SU-DHL-6 (cell line): ENCODE data around the gene CMTR2.

Experiments
- H2AFZ ChIP-seq: fragments of 200-600 bp; sonication (generic); 2 replicates; pipeline ENCODE4 v1.6.1; 2014; ENCODE audit warnings: low read depth, mild to moderate bottlenecking, moderate library complexity, mixed read lengths, antibody characterized with exemption, low read length; ENCODE audit not compliant: severe bottlenecking
- H3F3A ChIP-seq: fragments of 200-600 bp; shearing (Covaris generic); 2 replicates; pipeline ENCODE4 v1.6.0; 2016; ENCODE audit warnings: antibody characterized with exemption, mild to moderate bottlenecking; ENCODE audit not compliant: insufficient read depth
- H3K27ac ChIP-seq: fragments of 200-600 bp; sonication (generic); 2 replicates; pipeline ENCODE4 v1.5.1; 2016; ENCODE audit warnings: low read depth, mild to moderate bottlenecking, low read length, moderate library complexity, mixed read lengths
- H3K27me3 ChIP-seq: fragments of 200-600 bp; sonication (generic), shearing (Covaris generic); 2 replicates; pipeline ENCODE4 v1.6.0; 2014; ENCODE audit warnings: mild to moderate bottlenecking, low read length
- H3K36me3 ChIP-seq: fragments of 200-600 bp; sonication (generic); 2 replicates; pipeline ENCODE4 v1.6.1; 2014; ENCODE audit warnings: mild to moderate bottlenecking, low read length, mixed read lengths
- H3K4me2 ChIP-seq: fragments of 300-600, 200-600 bp; shearing (Covaris generic), sonication (generic); 2 replicates; pipeline ENCODE4 v1.6.0; 2014; ENCODE audit warnings: low read length, low read depth, mild to moderate bottlenecking; ENCODE audit not compliant: poor library complexity, severe bottlenecking
- H3K4me3 ChIP-seq: fragments of 200-600 bp; sonication (generic); 2 replicates; pipeline ENCODE4 v1.5.1; 2014; ENCODE audit warnings: antibody characterized with exemption, low read length, mild to moderate bottlenecking, mixed read lengths; ENCODE audit not compliant: insufficient read depth, poor library complexity, severe bottlenecking
- H3K79me2 ChIP-seq: fragments of 200-600 bp; sonication (generic); 2 replicates; pipeline ENCODE4 v1.6.1; 2014; ENCODE audit warnings: mild to moderate bottlenecking, low read length, moderate library complexity; ENCODE audit not compliant: insufficient read depth
- H3K9ac ChIP-seq: fragments of 200-600 bp; sonication (generic); 2 replicates; pipeline ENCODE4 v1.7.0; 2014; ENCODE audit warnings: mild to moderate bottlenecking, low read length
- H3K9me2 ChIP-seq: fragments of 200-600 bp; sonication (generic); replicated peaks from 2 replicates; pipeline ENCODE4 v1.6.1; 2014; ENCODE audit warnings: low read length; ENCODE audit not compliant: insufficient read depth
- H3K9me3 ChIP-seq: fragments of 200-600 bp; sonication (generic); 2 replicates; pipeline ENCODE4 v1.6.1; 2014; ENCODE audit warnings: low read length, mixed read lengths; ENCODE audit not compliant: insufficient read depth
- H4K20me1 ChIP-seq: fragments of 200-600 bp; sonication (generic); 2 replicates; pipeline ENCODE4 v1.6.1; 2014; ENCODE audit warnings: low read depth, mild to moderate bottlenecking, antibody characterized with exemption, low read length, moderate library complexity, mixed read lengths
- CTCF ChIP-seq: fragments of 200-600 bp; sonication (generic); IDR thresholded peaks from one replicate; pipeline ENCODE4 v1.5.1; 2017; ENCODE audit warnings: antibody characterized with exemption, mild to moderate bottlenecking, low read length, moderate library complexity; ENCODE audit not compliant: insufficient read depth, poor library complexity, severe bottlenecking
- EZH2phosphoT487 ChIP-seq: fragments of 200-600 bp; sonication (generic), shearing (Covaris generic); conservative IDR thresholded peaks from 2 replicates; pipeline ENCODE4 v1.6.1; 2018; ENCODE audit warnings: mild to moderate bottlenecking, antibody characterized with exemption, low read length, moderate library complexity, mixed read lengths

CMTR2 gene

GRCh38 chr16:71337631-71338030 is 48.4 kb upstream of the CMTR2 start:
- Histone ChIP-seq H3K4me2 (no peak overlapping the region), H3K9ac (no peak overlapping the region), H3F3A (no peaks in the 10 kb centered on the region), H3K9me3 (no peaks in the 10 kb centered on the region), H4K20me1 (no peaks in the 10 kb centered on the region), H3K27me3 (no peaks in the 10 kb centered on the region), H3K27ac (no peak overlapping the region), H3K4me3 (no peak overlapping the region), H3K36me3 (no peaks in the 10 kb centered on the region), H3K79me2 (no peaks in the 10 kb centered on the region), H3K9me2 (no peaks in the 10 kb centered on the region), H2AFZ (no peak overlapping the region)
- TF ChIP-seq CTCF (no peak), EZH2phosphoT487 (no peak)

- Histone ChIP-seq H3F3A (no peaks in the 10 kb centered on the region), H2AFZ (no peak overlapping the region), H3K27me3 (no peaks in the 10 kb centered on the region), H3K36me3 (no peaks in the 10 kb centered on the region), H3K4me2 (no peak overlapping the region), H3K9ac (no peak overlapping the region), H4K20me1 (no peaks in the 10 kb centered on the region), H3K4me3 (no peak overlapping the region), H3K79me2 (no peaks in the 10 kb centered on the region), H3K9me3 (no peaks in the 10 kb centered on the region), H3K27ac (no peak overlapping the region), H3K9me2 (no peaks in the 10 kb centered on the region)
- TF ChIP-seq EZH2phosphoT487 (no peak), CTCF (no peak)
Observed at GRCh38 chr16:71328151-71328550, 38.9 kb upstream of the CMTR2 start.

GRCh38 chr16:71327720-71328119 is 38.5 kb upstream of the CMTR2 start:
- Histone ChIP-seq H2AFZ (no peak overlapping the region), H3K4me2 (no peak overlapping the region), H3K4me3 (no peak overlapping the region), H3K36me3 (no peaks in the 10 kb centered on the region), H3K79me2 (no peaks in the 10 kb centered on the region), H3K9ac (no peak overlapping the region), H4K20me1 (no peaks in the 10 kb centered on the region), H3F3A (no peaks in the 10 kb centered on the region), H3K9me2 (no peaks in the 10 kb centered on the region), H3K9me3 (no peaks in the 10 kb centered on the region), H3K27ac (no peak overlapping the region), H3K27me3 (no peaks in the 10 kb centered on the region)
- TF ChIP-seq CTCF, result no peak
- TF ChIP-seq EZH2phosphoT487, result no peak
